KOPT-K1 (cell line): ENCODE results near the gene HIBCH.
"Not testable (repeated sequence)": the region's sequence is repeated elsewhere in the genome, so short reads cannot be mapped to it uniquely, and the experiment has no call there.

Experiments
- H3K27ac ChIP-seq: fragments of 200-600 bp; sonication (generic); 2 replicates; pipeline ENCODE4 v1.5.1; 2016; ENCODE audit warnings: antibody characterized with exemption, mild to moderate bottlenecking, low read depth, low read length; ENCODE audit not compliant: poor library complexity, severe bottlenecking
- H3K36me3 ChIP-seq: fragments of 200-600 bp; sonication (generic); 2 replicates; pipeline ENCODE4 v1.5.1; 2017; ENCODE audit warnings: antibody characterized with exemption, mild to moderate bottlenecking, low read length, moderate library complexity; ENCODE audit not compliant: insufficient read depth
- H3K9me3 ChIP-seq: fragments of 200-600 bp; sonication (generic); 2 replicates; pipeline ENCODE4 v1.5.1; 2017; ENCODE audit warnings: antibody characterized with exemption, low read length, mild to moderate bottlenecking; ENCODE audit not compliant: insufficient read depth, poor library complexity, severe bottlenecking

Gene HIBCH

DNA sequence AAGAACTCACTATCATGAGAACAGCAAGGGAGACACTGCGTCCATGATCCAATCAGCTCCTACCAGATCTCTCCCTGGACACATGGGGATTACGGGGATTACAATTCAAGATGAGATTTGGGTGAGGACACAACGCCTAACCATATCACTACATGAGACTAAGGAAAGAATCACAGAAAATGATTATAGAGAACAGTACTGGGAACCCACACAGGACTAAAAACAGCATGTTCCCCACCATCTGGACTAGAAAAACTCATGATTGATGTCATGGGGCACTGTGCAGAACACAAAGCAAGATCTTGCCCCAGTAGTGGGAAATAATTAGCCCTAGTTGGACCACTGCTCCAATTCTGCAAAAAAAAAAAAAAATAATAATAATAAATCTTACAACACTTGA lies 63.5 kb downstream of the HIBCH start:
- Histone ChIP-seq H3K27ac (no peak overlapping the region), H3K36me3 (peaks cover 60% of the 10 kb centered on the region), H3K9me3 (peaks cover 22% of the 10 kb centered on the region)

DNA sequence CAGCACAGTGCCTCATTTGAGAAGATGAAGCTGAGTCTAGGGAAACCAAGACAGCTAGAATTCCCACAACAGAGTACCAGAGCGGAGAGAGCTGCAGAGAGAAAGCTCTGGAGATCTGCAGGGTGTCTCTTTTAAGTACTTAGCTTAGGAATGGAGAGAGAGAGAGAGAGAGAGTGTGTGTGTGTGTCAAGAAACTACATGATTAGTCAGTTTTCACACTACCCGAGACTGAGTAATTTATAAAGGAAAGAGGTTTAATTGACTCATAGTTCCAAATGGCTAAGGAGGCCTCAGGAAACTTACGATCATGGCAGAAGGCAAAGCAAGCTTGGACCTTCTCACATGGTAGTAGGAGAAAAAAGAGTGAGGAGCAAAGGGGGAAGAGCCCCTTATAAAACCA lies 64.0 kb downstream of the HIBCH start:
- H3K9me3 ChIP-seq = peaks cover 22% of the 10 kb centered on the region
- no peak overlapping the region for H3K27ac ChIP-seq
- peaks cover 61% of the 10 kb centered on the region for H3K36me3 ChIP-seq

DNA sequence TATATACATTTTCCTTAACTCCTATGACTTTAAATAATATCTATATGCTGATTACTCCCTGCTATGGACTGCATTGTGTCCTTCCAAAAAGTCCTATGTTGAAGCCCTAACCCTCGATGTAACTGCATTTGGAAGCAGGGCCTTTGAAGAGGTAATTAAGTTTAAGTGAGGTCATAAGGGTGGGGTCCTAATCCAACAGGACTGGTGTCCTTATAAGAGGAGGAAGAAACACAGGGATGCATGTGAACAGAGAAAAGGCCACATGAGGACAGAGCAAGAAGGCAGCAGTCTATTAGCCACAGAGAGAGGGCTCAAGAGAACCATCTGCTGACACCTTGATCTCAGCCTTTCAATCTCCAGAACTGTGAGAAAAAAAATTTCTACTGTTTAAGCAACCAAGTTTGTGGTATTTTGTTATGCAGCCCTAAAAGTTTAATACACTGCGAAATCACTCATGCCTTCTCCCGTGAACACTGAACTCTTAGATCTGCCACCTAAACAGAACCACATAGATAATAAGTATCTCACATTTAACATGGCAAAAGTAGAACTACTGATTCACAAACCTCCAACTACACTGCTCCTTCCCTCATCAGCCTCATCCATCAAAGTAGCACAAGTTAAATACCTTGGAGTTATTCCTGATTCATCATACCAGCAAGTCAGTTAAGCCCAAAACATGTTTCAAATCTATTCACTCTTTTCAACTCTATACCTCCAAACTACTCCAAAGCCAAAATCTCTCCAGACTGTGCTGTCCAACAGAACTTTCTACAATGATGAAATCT lies 65.4 kb downstream of the HIBCH start:
- Histone ChIP-seq H3K36me3 (peaks cover 57% of the 10 kb centered on the region), H3K9me3 (peaks cover 22% of the 10 kb centered on the region), H3K27ac (no peak overlapping the region)

DNA sequence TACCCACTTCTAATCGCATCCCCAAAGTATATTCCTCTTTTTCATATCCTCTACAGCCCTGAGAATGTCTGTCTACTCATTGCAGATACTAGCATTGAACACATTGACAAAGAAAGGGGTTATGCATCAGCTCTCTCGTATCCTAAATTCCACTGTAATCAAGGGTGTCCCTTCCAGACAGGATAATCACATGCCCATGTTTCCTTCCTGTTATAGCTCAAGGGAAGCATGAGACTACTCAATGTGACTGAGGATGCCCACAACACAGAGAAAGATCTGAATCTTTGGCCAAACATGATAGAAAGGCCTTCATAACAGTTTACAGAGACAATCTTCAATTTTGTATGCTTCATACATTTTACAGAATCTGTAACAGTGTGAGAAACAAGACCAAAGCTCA lies 69.2 kb downstream of the HIBCH start:
- Histone ChIP-seq H3K27ac (no peak overlapping the region), H3K36me3 (peaks cover 25% of the 10 kb centered on the region; the same call in 1 of the 2 replicates), H3K9me3 (no peaks in the 10 kb centered on the region)

DNA sequence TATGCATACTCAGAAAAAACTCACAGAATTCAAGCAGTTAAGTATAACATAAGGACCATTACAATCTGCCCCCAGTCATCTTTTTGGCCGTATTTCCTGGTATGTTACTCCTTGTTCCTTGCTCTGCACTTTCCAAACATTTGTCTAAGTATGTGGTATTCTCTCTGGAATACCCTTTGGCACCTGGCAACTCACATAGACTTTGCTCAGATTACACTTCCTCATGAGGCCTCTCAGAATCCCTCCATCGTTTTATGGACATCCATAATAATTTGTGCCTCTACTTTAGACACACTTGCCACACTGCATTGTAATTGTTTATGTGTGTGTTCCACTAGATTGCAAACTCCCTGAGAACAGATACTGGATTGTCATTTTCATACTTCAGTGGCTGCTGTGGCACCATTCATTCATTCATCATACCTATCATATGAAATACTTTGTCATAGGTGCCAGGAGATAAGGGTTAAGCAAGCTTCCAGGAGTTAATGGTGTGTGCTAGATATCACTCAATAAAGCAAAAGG lies 84.0 kb downstream of the HIBCH start:
- Histone ChIP-seq H3K27ac (no peak overlapping the region), H3K36me3 (peaks cover 16% of the 10 kb centered on the region), H3K9me3 (peaks cover 15% of the 10 kb centered on the region)

DNA sequence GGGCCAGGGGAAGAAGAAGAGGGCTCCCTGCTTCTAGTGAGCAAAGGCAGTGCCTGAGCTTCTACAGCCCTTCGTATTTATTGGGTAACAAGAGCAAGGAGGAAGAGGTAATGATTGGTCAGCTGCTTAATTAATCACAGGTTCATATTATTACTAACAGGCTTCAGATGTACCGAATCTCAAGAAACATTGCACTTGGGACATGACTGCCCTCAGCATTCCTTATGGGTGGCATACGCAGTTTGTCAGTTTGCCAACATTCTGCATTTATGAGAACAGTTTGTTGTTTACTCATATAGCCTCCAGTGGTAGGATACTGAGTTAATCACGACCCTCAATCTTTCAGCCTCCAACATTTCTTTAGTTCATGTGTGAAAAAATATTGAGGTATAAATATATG lies 84.5 kb downstream of the HIBCH start:
- peaks cover 16% of the 10 kb centered on the region for H3K36me3 ChIP-seq
- no peak overlapping the region for H3K27ac ChIP-seq
- H3K9me3 ChIP-seq = peaks cover 15% of the 10 kb centered on the region

DNA sequence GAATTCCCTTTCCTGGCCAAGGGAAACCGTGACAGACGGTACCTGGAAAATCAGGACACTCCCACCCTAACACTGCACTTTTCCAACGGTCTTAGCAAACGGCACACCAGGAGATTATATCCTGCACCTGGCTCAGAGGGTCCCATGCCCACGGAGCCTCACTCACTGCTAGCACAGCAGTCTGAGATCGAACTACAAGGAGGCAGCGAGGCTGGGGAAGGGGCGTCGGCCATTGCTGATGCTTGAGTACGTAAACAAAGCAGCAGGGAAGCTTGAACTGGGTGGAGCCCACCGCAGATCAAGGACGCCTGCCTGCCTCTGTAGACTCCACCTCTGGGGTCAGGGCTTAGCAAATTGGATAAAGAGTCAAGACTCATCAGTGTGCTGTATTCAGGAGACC lies 95.6 kb downstream of the HIBCH start:
- H3K9me3 ChIP-seq, H3K36me3 ChIP-seq, H3K27ac ChIP-seq: not testable (repeated sequence)

DNA sequence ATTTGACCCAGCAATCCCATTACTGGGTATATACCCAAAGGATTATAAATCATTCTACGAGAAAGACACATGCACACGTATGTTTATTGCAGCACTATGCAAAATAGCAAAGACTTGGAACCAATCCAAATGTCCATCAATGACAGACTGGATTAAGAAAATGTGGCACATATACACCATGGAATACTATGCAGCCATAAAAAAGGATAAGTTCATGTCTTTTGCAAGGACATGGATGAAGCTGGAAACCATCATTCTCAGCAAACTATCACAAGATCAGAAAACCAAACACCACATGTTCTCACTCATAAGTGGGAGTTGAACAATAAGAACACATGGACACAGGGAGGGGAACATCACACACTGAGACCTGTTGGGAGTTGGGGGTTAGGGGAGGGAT lies 96.9 kb downstream of the HIBCH start:
- H3K9me3 ChIP-seq, H3K36me3 ChIP-seq, H3K27ac ChIP-seq: not testable (repeated sequence)

DNA sequence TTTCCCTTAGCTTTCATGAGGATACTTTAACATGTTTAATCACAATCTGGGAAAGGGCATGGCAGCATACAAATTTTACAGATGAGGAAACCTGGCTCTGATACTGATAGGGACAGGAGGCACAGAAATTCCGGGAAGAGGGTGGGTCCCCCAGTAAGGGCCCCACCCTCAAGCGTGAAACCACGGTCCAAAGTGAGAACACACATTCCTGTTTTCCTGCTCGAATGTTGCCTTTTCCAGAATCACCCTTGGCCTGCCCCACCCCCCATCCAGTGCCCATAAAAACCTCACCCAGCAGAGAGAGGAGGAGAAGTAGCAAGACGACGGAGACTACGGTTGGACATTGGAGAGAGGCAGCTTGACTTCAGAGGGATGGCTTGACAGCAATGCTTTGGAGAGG lies 98.2 kb downstream of the HIBCH start:
- H3K9me3 ChIP-seq = no peaks in the 10 kb centered on the region
- no peak overlapping the region for H3K27ac ChIP-seq
- H3K36me3 ChIP-seq = peaks cover 8% of the 10 kb centered on the region; the same call in 1 of the 2 replicates

DNA sequence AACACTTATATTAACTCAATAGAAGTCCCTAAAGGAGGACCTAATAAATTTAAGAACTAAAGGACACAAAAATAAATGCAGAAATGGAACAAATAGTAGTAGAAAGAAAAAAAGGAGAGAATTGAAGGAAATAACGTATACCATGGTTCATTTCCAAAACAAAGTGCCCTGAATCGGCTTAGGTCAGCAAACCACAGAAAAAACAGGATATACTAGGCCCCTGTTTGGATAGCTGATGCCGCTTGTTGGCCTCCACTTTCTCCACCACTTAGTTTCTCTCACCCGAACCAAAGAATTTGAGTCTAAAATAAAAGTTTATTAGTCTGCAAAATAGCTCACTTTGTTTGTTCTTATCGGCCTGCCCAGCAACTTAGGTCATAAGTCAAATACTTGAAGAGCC lies 100.4 kb downstream of the HIBCH start:
- H3K9me3 ChIP-seq = no peaks in the 10 kb centered on the region
- H3K27ac ChIP-seq = no peak overlapping the region
- H3K36me3 ChIP-seq = peaks cover 8% of the 10 kb centered on the region; the same call in 1 of the 2 replicates

DNA sequence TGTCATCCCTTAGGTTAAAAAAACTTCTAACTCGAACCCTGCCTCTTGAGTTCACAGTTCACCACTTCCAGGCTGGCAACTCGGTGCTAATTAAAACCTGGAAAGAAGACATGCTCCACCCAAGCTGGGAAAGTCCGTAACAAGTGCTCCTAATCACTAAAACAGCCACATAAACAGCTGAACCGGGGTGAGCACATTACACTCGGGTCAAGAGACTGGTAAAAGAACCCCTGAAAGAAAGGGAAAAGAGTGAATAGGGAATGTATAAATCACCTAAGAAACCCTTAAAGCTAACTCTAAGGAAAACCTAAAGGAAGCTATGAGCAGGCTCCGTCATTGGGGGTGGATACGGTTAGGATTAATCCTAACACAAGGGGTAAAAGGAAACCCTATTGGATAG lies 102.0 kb downstream of the HIBCH start:
- Histone ChIP-seq H3K27ac (no peak overlapping the region), H3K9me3 (no peaks in the 10 kb centered on the region), H3K36me3 (peaks cover 5% of the 10 kb centered on the region)

DNA sequence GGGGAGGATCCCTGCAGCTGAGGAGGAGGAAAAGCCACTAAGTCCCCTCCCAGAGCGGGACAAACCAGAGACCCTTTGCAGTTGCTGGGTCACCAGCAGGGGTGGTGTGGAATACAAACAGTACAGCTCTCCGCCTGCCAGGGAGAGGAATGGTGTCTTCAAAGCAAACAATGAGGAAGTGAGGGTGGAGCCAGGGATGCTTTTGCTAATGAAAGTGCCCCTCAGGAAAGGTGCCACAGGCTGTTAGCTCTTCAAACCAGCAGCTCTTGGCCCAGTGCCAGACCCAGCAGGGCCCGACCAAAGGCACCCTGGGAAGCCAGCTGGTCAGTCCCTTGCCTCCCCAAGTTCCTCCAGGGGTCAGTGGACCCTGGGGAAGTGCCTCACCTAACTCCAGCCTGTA lies 102.8 kb downstream of the HIBCH start:
- Histone ChIP-seq H3K9me3 (no peaks in the 10 kb centered on the region), H3K36me3 (peaks cover 7% of the 10 kb centered on the region), H3K27ac (no peak overlapping the region)

DNA sequence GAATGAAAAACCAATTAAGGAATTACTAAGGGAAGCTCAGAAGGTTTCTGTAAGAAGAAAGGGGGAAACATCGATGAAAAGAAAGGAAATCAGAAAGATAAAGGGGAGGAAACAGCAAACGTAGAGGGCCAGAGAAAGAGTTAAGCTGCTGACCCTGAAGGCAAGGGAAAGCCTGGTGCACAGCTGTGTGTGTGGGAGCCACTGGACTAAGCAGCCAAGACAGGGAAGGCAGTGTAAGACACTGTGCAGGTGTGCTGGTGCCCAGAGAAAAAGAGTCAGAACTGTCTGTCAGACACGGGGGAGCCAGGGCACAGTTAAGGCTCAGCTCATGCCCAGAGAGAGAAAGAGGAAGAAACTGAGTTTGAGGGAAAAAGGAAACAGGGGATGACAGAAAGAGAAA lies 104.0 kb downstream of the HIBCH start:
- H3K27ac ChIP-seq = no peak overlapping the region
- H3K36me3 ChIP-seq = peaks cover 13% of the 10 kb centered on the region
- no peaks in the 10 kb centered on the region for H3K9me3 ChIP-seq

DNA sequence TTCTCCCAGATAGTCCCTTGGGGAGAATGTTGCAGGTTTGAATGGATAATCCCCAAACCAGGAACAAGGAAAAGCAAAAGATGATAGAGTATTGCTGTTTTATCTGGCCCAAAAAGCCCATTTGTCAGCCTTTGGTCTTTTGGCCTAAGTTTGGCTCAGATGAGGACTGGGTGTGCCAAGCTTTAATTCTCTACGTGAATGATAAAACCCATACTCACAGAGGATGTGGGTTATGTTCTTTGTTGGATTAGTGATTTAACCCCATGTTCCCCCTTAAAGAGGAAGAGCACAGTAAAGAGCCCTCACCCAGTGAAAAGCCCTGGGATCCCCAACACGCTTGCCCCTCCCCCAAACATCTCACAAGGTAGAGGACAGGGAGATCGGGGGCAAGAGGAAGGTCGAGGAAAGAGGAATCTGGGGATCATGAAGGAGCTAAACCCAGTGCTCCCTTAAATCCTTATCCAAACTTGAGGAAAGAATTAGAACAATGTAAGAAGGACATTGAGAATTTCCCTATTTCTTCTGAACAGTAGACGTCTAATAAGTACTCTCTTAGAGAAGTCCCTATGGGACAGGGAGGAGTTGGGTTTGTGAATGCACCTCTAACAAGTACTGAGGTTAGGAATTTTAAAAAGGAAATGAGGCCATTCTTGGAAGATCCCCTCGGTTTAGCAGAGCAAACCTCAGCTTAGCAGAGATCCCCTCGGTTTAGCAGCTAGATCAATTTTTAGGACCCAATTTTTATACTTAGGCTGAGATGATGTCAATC lies 105.0 kb downstream of the HIBCH start:
- no peaks in the 10 kb centered on the region for H3K9me3 ChIP-seq
- peaks cover 13% of the 10 kb centered on the region for H3K36me3 ChIP-seq
- H3K27ac ChIP-seq = no peak overlapping the region

DNA sequence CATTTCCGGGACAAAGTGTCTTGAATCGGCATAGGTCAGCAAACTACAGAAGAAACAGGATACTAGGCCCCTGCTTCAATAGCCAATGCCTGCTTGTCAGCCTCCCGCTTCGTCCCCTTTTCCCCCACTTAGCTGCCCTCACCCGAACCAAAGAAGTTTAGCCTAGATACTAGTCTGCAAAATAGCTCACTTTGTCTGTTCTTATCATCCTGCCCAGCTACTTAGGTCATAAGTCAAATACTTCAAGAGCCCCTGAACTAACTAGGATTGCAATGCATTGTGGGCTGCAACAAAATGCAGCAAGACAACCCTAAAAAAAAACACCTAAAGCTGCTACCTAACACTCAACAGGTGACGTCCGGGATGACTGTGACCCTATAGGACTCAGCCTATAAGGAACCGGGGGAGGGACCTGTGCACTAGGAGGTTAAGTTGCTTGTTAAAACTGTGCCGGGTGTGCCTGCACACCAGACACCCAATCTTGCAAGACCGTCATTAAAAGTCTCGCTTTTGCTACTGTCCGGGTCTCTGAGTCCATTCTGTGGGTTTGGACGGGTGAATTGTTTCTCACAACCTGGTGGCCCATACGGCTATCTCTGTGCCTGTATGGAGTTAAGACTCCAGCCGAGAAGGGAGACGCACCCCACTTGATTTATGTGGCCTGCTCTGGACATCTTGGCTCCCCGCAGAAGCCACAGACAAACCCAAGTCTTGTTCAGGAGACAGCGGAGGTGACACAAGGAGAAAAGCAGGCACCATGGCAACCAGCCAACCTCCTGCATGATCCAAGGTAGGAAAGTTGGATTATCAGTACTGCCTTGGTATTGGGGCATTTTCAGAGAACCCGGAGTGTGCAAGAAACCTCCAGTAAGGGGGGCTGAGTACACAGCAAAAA lies 105.9 kb downstream of the HIBCH start:
- Histone ChIP-seq H3K27ac (no peak overlapping the region), H3K36me3 (peaks cover 10% of the 10 kb centered on the region), H3K9me3 (no peaks in the 10 kb centered on the region)
